ENCODE data around the gene PTCD2.

The PTCD2 gene

GRCh38 chr5:72347801-72348308, 27.7 kb downstream of the PTCD2 start:
- DNase-seq (ENCODE audit: low spot score), result peak; percentile 48

GRCh38 chr5:72351376-72351775, 31.2 kb downstream of the PTCD2 start:
- DNase-seq (ENCODE audit: low spot score), result no peak

DNA sequence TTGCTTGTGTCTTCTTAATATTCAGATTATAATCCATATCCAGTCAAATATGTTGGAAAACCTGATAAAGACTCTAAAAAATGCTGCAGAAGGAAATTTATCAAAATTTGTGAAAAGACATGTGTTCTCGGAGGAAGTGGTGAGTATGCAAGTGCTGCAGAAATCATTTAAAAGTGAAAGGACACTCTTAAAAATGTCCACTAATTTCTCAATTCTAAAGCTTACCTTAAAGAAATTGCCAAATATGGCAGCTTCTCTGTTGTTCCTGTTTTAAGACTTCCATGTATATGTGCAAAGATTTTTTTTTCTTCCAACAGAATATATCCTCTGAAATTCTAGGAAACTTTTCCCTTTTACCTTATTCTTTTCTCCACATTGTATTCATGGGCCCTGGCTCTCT, 32.4 kb downstream of the PTCD2 start:
- DNase-seq (ENCODE audit: low spot score), result no peak

DNA sequence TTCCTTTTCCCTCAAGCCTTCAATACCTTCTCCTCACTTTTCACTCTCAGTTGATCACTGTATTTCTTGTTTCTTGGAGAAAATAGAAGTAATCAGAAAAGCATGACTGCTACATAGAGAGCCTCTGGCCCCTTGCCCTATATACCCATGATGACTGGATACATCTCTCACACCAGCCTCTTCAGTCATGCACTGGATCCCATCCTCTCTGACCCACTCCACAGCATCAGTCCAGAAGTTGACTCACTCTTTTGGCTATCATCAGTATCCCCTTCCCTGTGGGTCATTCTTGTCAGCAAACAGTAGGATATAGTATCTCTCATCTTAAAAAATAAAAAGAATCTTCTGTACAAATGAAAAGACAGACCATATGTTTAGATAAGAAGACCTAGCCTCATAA, 32.9 kb downstream of the PTCD2 start:
- no peak for DNase-seq (ENCODE audit: low spot score)

GRCh38 chr5:72355706-72356299, 35.6 kb downstream of the PTCD2 start:
- peak; percentile 39 for DNase-seq (ENCODE audit: low spot score)

GRCh38 chr5:72356361-72356760, 36.2 kb downstream of the PTCD2 start:
- DNase-seq (ENCODE audit: low spot score), result no peak

GRCh38 chr5:72358925-72359324, 38.8 kb downstream of the PTCD2 start:
- no peak for DNase-seq (ENCODE audit: low spot score)

DNA sequence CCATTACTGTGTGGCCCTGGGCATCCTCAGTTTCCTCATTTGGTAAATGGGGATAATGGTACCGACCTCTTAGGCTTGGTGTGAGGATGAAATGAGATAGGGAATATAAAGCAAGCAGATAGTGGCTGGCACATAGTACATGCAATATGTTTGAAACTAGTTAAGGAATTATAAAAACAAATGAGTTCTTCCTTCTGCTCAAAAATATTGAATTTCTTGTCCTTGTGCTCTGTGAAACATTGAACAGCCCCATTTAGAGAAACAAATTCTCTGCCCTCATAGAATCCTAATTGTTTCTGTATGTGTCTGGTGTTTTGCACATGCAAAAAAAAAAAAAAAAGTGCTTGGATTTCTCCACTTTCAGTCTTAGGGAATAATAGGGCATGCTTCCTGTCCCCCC, 39.7 kb downstream of the PTCD2 start:
- no peak for DNase-seq (ENCODE audit: low spot score)

GRCh38 chr5:72363166-72363802, 43.1 kb downstream of the PTCD2 start:
- DNase-seq (ENCODE audit: low spot score), result no peak

DNA sequence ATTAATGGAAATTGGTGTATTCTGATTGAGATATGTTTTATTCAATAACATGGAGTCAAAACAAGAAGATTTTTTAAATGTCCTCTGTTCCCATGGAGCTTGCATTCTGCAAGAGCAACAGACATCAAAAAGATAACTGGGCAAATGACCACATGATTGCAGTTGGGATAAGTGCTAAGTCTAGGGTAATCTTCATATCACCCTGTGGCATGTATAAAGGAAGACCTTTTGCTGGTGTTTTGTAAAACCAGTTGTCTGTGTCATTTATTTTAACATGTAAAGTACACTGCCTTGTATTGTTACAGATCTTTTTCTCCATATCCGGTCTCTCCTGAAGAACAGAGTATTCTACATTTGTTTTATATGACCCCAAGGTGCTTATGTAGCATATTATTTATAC, 44.0 kb downstream of the PTCD2 start:
- DNase-seq (ENCODE audit: low spot score), result no peak

- DNase-seq (ENCODE audit: low spot score), result no peak
Observed at GRCh38 chr5:72364951-72365350, 44.8 kb downstream of the PTCD2 start.

DNA sequence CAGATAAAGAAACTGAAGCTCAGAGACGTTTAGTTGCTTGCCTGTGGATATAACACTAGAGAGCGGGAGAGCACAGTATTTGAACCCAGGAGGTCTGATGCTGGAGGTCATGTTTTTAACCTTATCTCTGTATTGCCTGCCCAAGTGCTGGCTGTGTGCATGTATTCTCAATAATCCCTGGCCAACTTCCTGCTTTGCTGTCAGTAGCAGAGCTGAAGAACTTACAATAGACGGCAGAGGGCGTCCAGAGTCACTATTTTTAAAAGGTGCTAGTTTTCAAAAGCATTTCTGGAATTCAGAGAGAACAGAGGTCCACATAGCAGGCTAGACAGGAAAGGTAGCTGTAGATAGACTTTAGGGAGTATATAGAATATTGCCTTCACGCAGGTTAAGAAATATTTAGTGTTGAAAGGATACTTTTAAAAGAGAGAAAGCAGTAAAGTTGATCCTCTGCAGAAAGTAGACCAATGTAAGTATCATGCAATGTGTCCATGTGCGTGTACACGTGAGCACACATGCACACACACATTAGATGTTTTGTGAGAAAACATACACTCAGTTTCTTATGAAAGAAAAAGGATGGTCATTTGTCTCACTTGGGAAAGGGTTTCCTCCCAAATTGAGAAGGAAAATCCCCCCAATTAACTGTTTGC, 46.3 kb downstream of the PTCD2 start:
- peak; percentile 35 for DNase-seq (ENCODE audit: low spot score)

DNA sequence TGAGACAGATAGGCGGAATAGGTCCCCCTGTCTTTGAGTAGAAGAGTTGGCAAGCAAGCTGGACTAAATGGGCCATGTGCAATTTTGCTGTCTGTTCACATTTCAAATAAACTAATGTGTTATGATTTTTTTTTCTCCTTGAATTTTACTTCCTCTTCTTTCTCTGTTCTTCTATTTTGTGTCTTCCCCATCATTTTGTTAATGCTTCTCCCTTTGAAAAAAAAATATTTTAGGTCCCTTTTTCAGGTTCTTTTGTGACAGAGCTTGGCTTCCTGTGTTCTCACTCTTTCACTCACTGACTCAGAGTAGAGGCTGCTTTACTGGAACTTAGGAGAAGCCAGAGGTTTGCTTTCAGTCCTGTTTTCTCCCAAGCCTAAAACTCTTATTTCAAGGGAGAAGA, 48.1 kb downstream of the PTCD2 start:
- DNase-seq (ENCODE audit: low spot score), result no peak

GRCh38 chr5:72369301-72369700, 49.1 kb downstream of the PTCD2 start:
- DNase-seq (ENCODE audit: low spot score), result no peak

- no peak for DNase-seq (ENCODE audit: low spot score)
Observed at GRCh38 chr5:72369711-72370110, 49.5 kb downstream of the PTCD2 start.

DNA sequence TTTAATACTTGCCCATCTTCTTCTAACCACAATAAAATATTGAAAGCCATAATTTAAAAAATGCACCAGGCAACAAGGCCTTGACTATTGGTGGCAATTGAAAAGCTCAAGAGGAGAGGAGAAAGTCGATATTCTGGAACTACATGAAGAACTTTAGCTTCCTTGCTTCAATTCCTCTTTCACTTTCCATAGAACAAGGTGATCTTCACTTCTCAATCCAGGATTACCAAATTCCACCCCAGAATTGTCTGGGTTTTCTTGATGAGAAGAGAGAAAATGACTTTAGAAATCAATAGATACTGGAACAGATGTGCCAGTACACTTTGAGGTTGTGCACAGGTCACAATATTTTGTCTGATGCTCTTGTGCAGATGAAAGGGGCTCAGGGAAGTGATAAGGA, 52.2 kb downstream of the PTCD2 start:
- DNase-seq (ENCODE audit: low spot score), result no peak

- no peak for DNase-seq (ENCODE audit: low spot score)
Observed at GRCh38 chr5:72372923-72373322, 52.8 kb downstream of the PTCD2 start.

DNA sequence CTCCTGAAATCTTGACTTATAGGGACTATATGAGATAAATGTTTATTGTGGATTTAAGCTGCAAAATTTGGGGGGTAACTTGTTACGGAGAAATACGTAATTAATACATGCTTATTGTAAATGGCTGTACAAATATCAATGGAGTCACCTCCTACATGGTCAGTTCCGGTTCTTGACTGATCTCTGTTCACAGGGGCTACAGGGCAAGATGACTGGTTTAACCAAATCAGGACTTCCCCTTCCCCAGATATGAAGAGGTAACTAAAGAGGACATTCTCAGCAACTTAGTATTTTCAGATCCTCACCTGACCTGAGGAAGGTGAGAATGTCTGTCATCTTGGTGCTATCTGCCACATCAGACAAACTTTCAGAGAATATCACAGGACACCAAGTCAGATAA, 54.7 kb downstream of the PTCD2 start:
- no peak for DNase-seq (ENCODE audit: low spot score)

DNA sequence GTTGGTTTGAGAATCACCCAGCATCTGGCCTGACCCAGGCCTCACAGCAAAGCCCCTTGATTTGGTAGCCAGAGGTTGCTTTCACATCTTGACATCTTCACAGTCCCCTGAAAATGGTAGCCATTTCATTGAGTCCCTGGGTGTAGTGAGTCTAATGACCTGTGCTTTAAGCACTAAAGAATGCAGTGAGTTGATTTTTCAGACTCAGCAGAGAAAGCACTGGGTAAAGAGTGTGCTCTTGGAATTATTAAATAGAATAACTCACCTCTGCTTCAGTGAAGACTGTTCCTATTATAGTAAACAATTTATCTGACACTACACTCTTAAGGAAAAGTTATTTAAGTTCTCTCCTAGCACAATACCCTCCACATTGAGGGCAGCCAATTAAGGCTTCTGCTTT, 56.2 kb downstream of the PTCD2 start:
- no peak for DNase-seq (ENCODE audit: low spot score)

DNA sequence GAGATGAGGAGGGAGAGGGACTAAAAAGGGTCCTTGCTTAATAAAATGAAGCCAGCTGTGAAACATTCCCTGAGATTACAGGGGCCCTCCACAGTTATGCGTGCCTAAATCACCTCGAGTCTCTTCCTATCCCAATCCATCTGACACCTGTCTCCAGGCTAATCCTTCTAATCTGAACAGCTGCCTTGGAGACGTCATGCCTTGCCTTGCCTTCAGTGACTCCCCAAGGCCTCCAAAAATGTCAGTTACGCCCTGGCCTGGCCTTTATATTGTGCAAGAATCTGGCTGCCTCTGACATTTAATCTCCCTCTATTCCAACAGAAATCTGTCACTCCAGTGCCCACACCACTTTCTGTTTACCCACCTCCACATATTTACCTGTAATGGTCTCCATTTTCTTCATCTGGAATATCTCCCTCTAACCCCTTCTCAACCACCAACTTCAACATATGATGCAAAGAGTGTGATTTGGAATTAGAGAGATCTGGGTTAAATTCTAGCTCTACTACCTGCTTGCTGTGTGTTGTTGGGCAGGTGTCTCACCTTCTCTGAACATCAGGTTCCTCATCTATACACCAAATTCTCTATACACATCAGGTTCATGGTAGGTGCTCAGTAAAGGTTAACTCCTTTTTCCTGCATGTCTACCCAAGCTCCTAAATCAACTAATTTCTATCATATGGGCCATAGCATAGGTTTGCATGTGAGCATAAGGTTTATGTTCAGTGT, 57.9 kb downstream of the PTCD2 start:
- DNase-seq (ENCODE audit: low spot score), result no peak

GRCh38 chr5:72378639-72379289, 58.6 kb downstream of the PTCD2 start:
- DNase-seq (ENCODE audit: low spot score), result peak; percentile 82

GRCh38 chr5:72379936-72380335, 59.8 kb downstream of the PTCD2 start:
- peak; percentile 74 for DNase-seq (ENCODE audit: low spot score)
